BJ (cell line): ENCODE measurements around the gene IFNB1. TPM values are rescaled to one million over a fixed set of nuclear protein-coding genes. Genes with fewer than 3 reads are reported as not detected.

ENCODE experiments used
- CTCF ChIA-PET: fragments of 350-600 bp; formaldehyde crosslinking; extraction: SDS; loops from one replicate; lab custom pipeline; 2021; ENCODE audit warnings: antibody characterized with exemption, inconsistent platforms; lab: Yijun Ruan, JAX
- POLR2A ChIA-PET: fragments of 300-600 bp; sonication (Branson Sonifier 250); formaldehyde crosslinking; extraction: SDS; loops from one replicate; lab custom pipeline; 2021; ENCODE audit warnings: antibody characterized with exemption; lab: Charles Lee
- DNase-seq: peaks from one replicate; pipeline ENCODE4 v3.0.0-alpha.2; 2011; ENCODE audit warnings: low read depth
- H3K27me3 ChIP-seq: 2 replicates; pipeline ENCODE4 v1.6.0; 2011; ENCODE audit warnings: low read length; ENCODE audit not compliant: control insufficient read depth, insufficient read depth
- H3K36me3 ChIP-seq: 2 replicates; pipeline ENCODE4 v1.5.1; 2011; ENCODE audit warnings: low read length; ENCODE audit not compliant: control insufficient read depth, insufficient read depth
- H3K4me3 ChIP-seq: 2 replicates; pipeline ENCODE4 v1.5.1; 2011; ENCODE audit warnings: low read depth, mild to moderate bottlenecking, control low read depth, low read length
- CTCF ChIP-seq: IDR thresholded peaks from 2 replicates; pipeline ENCODE4 v1.5.1; 2011; ENCODE audit warnings: low read depth, mild to moderate bottlenecking, control low read depth, inconsistent platforms, low read length, moderate library complexity; ENCODE audit not compliant: insufficient read depth
- polyA plus RNA-seq: library from polyadenylated mRNA; depleted of rRNA; stranded (reverse); fragments of >200 nt; gene quantifications from 2 replicates; pipeline ENCODE4 v1.2.3, GENCODE V29; 2011; rRNA removed
- small RNA-seq: library from RNA; depleted of rRNA; stranded (forward); fragments of <200 nt; gene quantifications from one replicate; pipeline ENCODE3, GENCODE V24; 2012; ENCODE audit warnings: low replicate concordance, low read depth; ENCODE audit not compliant: insufficient read length

IFNB1 gene
- polyA plus RNA-seq, 1 experiment, result not detected

GRCh38 chr9:21028466-21028865, 49.3 kb downstream of the IFNB1 start:
- no peak for DNase-seq

GRCh38 chr9:21027295-21027694, 50.4 kb downstream of the IFNB1 start:
- H3K36me3 ChIP-seq, result no peaks in the 10 kb centered on the region
- H3K27me3 ChIP-seq, result no peaks in the 10 kb centered on the region
- ChIA-PET CTCF (no interaction called here), POLR2A (no interaction called here)
- DNase-seq, result no peak
- no peak for TF ChIP-seq CTCF
- no peak overlapping the region for H3K4me3 ChIP-seq

More at GRCh38 chr9:21028466-21028865, 49.3 kb downstream of the IFNB1 start:
- H3K27me3 ChIP-seq, result no peaks in the 10 kb centered on the region
- CTCF ChIA-PET, result no interaction called here
- POLR2A ChIA-PET, result interaction anchor here (0.5 kb wide), 1 partner anchor 94 kb away, joined by 3 read pairs; no protein-coding TSS in a partner anchor
- no peak overlapping the region for H3K4me3 ChIP-seq
- H3K36me3 ChIP-seq, result no peaks in the 10 kb centered on the region
- TF ChIP-seq CTCF, result no peak

Small RNA genes lying within 50 kb of the gene (small RNA-seq; reads per million reads assigned to genes)
- gene IFNWP4, result not detected

Other genes with a start within 250 kb of the IFNB1 start
- gene HACD4, start 46.3 kb downstream of the IFNB1 start, polyA plus RNA-seq, result 4.3 and 8.6 TPM in 2 replicates
- not detected in 2 replicates for gene IFNW1, start 63.9 kb upstream of the IFNB1 start, polyA plus RNA-seq
- not detected in 2 replicates for gene IFNA21, start 88.7 kb upstream of the IFNB1 start, polyA plus RNA-seq
- not detected in 2 replicates for gene IFNA4, start 109.6 kb upstream of the IFNB1 start, polyA plus RNA-seq
- not detected in 2 replicates for gene IFNA7, start 124.3 kb upstream of the IFNB1 start, polyA plus RNA-seq
- gene IFNA10, start 129.2 kb upstream of the IFNB1 start, polyA plus RNA-seq, result not detected in 2 replicates
- not detected in 2 replicates for gene IFNA16, start 139.4 kb upstream of the IFNB1 start, polyA plus RNA-seq
- not detected in 2 replicates for gene IFNA17, start 150.3 kb upstream of the IFNB1 start, polyA plus RNA-seq
- gene IFNA14, start 162.1 kb upstream of the IFNB1 start, polyA plus RNA-seq, result not detected in 2 replicates
- not detected in 2 replicates for gene IFNA5, start 227.4 kb upstream of the IFNB1 start, polyA plus RNA-seq